HUES48 (cell line): ENCODE results near the gene PROP1.
"Not testable (repeated sequence)": the region's sequence is repeated elsewhere in the genome, so short reads cannot be mapped to it uniquely, and the experiment has no call there.

Experiments used
- H3K27ac ChIP-seq: one replicate; pipeline ENCODE4 v1.7.0; 2013; ENCODE audit warnings: low read depth, low read length, inconsistent platforms
- H3K27me3 ChIP-seq: 2 replicates; pipeline ENCODE4 v1.6.1; 2013; ENCODE audit warnings: mild to moderate bottlenecking, low read length; ENCODE audit not compliant: control insufficient read depth, insufficient read depth
- H3K36me3 ChIP-seq: 2 replicates; pipeline ENCODE4 v1.6.1; 2013; ENCODE audit warnings: low read length; ENCODE audit not compliant: control insufficient read depth, insufficient read depth
- H3K4me1 ChIP-seq: 2 replicates; pipeline ENCODE4 v1.6.1; 2013; ENCODE audit warnings: mild to moderate bottlenecking, low read length; ENCODE audit not compliant: control insufficient read depth, insufficient read depth
- H3K4me3 ChIP-seq: 2 replicates; pipeline ENCODE4 v1.5.1; 2013; ENCODE audit warnings: mild to moderate bottlenecking, low read depth, low read length
- H3K9ac ChIP-seq: 2 replicates; pipeline ENCODE4 v1.6.1; 2013; ENCODE audit warnings: mild to moderate bottlenecking, low read depth, low read length, moderate library complexity
- H3K9me3 ChIP-seq: 2 replicates; pipeline ENCODE4 v1.6.1; 2013; ENCODE audit warnings: low read length; ENCODE audit not compliant: control insufficient read depth, insufficient read depth

Gene PROP1

GRCh38 chr5:177981296-177982071 is 14.6 kb downstream of the PROP1 start:
- Histone ChIP-seq H3K9me3 (no peaks in the 10 kb centered on the region), H3K27me3 (peaks cover 34% of the 10 kb centered on the region), H3K27ac (no peak overlapping the region), H3K4me3 (no peak overlapping the region), H3K4me1 (no peaks in the 10 kb centered on the region; the same call in 1 of the 2 replicates), H3K36me3 (no peaks in the 10 kb centered on the region), H3K9ac (no peak overlapping the region)

- H3K4me1 ChIP-seq, result no peaks in the 10 kb centered on the region; the same call in 1 of the 2 replicates
- H3K27ac ChIP-seq, result no peak overlapping the region
- H3K4me3 ChIP-seq, result no peak overlapping the region
- H3K36me3 ChIP-seq, result no peaks in the 10 kb centered on the region
- H3K9me3 ChIP-seq, result no peaks in the 10 kb centered on the region
- H3K9ac ChIP-seq, result no peak overlapping the region
- H3K27me3 ChIP-seq, result peaks cover 27% of the 10 kb centered on the region
These were observed 15.3 kb downstream of the PROP1 start for GRCh38 chr5:177980743-177981151.

- H3K9ac ChIP-seq, H3K4me3 ChIP-seq, H3K9me3 ChIP-seq, H3K27me3 ChIP-seq, H3K36me3 ChIP-seq, H3K27ac ChIP-seq, H3K4me1 ChIP-seq: not testable (repeated sequence)
These were observed 18.4 kb downstream of the PROP1 start for GRCh38 chr5:177977600-177977999.

- H3K36me3 ChIP-seq, result no peaks in the 10 kb centered on the region
- peaks cover 4% of the 10 kb centered on the region; the same call in 1 of the 2 replicates for H3K9me3 ChIP-seq
- H3K27me3 ChIP-seq, result no peaks in the 10 kb centered on the region
- no peak overlapping the region for H3K9ac ChIP-seq
- H3K4me1 ChIP-seq, result no peaks in the 10 kb centered on the region
- no peak overlapping the region for H3K27ac ChIP-seq
- H3K4me3 ChIP-seq, result no peak overlapping the region
These were observed 22.9 kb downstream of the PROP1 start for GRCh38 chr5:177973066-177973635.

GRCh38 chr5:177972613-177973012 is 23.4 kb downstream of the PROP1 start:
- no peaks in the 10 kb centered on the region for H3K36me3 ChIP-seq

GRCh38 chr5:177972014-177972413 is 24.0 kb downstream of the PROP1 start:
- H3K4me1 ChIP-seq, H3K4me3 ChIP-seq, H3K27ac ChIP-seq, H3K9me3 ChIP-seq, H3K27me3 ChIP-seq, H3K9ac ChIP-seq, H3K36me3 ChIP-seq: not testable (repeated sequence)

More at GRCh38 chr5:177972613-177973012, 23.4 kb downstream of the PROP1 start:
- Histone ChIP-seq H3K4me1 (no peaks in the 10 kb centered on the region), H3K27me3 (no peaks in the 10 kb centered on the region), H3K9ac (no peak overlapping the region), H3K4me3 (no peak overlapping the region), H3K27ac (no peak overlapping the region), H3K9me3 (peaks cover 4% of the 10 kb centered on the region; the same call in 1 of the 2 replicates)

GRCh38 chr5:177968661-177969211 is 27.3 kb downstream of the PROP1 start:
- Histone ChIP-seq H3K36me3 (no peaks in the 10 kb centered on the region), H3K9ac (no peak overlapping the region), H3K4me1 (no peaks in the 10 kb centered on the region), H3K27ac (no peak overlapping the region), H3K4me3 (no peak overlapping the region), H3K27me3 (no peaks in the 10 kb centered on the region), H3K9me3 (peaks cover 4% of the 10 kb centered on the region; the same call in 1 of the 2 replicates)

- H3K9me3 ChIP-seq, result peaks cover 4% of the 10 kb centered on the region; the same call in 1 of the 2 replicates
- no peaks in the 10 kb centered on the region for H3K27me3 ChIP-seq
These were observed 28.7 kb downstream of the PROP1 start for GRCh38 chr5:177967221-177967887.

GRCh38 chr5:177966839-177967166 is 29.2 kb downstream of the PROP1 start:
- no peak overlapping the region for H3K9ac ChIP-seq
- H3K4me3 ChIP-seq, result no peak overlapping the region
- H3K27me3 ChIP-seq, result no peaks in the 10 kb centered on the region
- peaks cover 4% of the 10 kb centered on the region; the same call in 1 of the 2 replicates for H3K9me3 ChIP-seq
- no peak overlapping the region for H3K27ac ChIP-seq
- H3K4me1 ChIP-seq, result no peaks in the 10 kb centered on the region
- H3K36me3 ChIP-seq, result no peaks in the 10 kb centered on the region

More at GRCh38 chr5:177967221-177967887, 28.7 kb downstream of the PROP1 start:
- Histone ChIP-seq H3K36me3 (no peaks in the 10 kb centered on the region), H3K4me3 (no peak overlapping the region), H3K27ac (no peak overlapping the region), H3K4me1 (no peaks in the 10 kb centered on the region), H3K9ac (no peak overlapping the region)

- H3K27me3 ChIP-seq, result no peaks in the 10 kb centered on the region
- no peak overlapping the region for H3K4me3 ChIP-seq
- H3K9me3 ChIP-seq, result peaks cover 4% of the 10 kb centered on the region; the same call in 1 of the 2 replicates
- no peak overlapping the region for H3K27ac ChIP-seq
- no peaks in the 10 kb centered on the region for H3K36me3 ChIP-seq
- no peak overlapping the region for H3K9ac ChIP-seq
- no peaks in the 10 kb centered on the region for H3K4me1 ChIP-seq
These were observed 29.8 kb downstream of the PROP1 start for GRCh38 chr5:177966009-177966838.
